ENCODE data around the gene TTC3. TPM values are rescaled to one million over a fixed set of nuclear protein-coding genes. Genes with fewer than 3 reads are reported as not detected.

Gene TTC3
- total and polyA plus RNA-seq, 10 of the 15 experiments (the other 5 are each of a cell fraction or from before 2014, with no cell fraction given), result 23.1 to 94.9 (median 72.7) TPM

DNA sequence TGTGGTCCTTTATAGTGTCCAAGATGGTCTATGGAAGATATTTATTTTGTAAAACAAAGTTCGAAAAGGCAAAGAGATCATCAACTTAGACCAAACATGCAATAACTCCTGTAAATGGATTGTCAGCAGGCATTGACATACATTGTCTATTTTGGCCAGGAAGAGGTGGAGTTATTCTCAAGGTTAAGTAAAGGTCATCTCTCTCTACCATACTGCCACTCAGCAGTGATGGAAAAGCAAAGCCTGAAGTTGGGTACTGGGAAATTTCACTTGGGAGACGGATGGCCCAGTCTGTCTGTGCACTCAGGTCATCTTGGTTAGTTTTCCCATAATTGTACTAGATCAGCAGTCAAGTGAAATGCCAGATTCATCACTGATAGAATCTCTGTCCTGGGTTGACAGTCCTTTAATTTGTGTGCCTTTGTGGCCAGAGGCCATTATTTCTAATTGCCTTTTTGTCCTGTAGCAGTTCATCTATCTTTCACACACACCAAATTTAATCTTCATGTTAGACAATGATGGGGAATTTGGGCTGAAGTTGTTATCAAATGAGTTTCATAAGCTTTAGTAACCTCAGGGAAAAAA, 17.7 kb upstream of the TTC3 start (continued):
- TF ChIP-seq GATAD2B (conservative IDR thresholded peaks at IDR 0.05; ENCODE audit: low read depth), result no peak
- TF ChIP-seq RUNX3 (IDR thresholded peaks at IDR 0.05; ENCODE audit: low read length), result no peak
- TF ChIP-seq, protein P1, sequence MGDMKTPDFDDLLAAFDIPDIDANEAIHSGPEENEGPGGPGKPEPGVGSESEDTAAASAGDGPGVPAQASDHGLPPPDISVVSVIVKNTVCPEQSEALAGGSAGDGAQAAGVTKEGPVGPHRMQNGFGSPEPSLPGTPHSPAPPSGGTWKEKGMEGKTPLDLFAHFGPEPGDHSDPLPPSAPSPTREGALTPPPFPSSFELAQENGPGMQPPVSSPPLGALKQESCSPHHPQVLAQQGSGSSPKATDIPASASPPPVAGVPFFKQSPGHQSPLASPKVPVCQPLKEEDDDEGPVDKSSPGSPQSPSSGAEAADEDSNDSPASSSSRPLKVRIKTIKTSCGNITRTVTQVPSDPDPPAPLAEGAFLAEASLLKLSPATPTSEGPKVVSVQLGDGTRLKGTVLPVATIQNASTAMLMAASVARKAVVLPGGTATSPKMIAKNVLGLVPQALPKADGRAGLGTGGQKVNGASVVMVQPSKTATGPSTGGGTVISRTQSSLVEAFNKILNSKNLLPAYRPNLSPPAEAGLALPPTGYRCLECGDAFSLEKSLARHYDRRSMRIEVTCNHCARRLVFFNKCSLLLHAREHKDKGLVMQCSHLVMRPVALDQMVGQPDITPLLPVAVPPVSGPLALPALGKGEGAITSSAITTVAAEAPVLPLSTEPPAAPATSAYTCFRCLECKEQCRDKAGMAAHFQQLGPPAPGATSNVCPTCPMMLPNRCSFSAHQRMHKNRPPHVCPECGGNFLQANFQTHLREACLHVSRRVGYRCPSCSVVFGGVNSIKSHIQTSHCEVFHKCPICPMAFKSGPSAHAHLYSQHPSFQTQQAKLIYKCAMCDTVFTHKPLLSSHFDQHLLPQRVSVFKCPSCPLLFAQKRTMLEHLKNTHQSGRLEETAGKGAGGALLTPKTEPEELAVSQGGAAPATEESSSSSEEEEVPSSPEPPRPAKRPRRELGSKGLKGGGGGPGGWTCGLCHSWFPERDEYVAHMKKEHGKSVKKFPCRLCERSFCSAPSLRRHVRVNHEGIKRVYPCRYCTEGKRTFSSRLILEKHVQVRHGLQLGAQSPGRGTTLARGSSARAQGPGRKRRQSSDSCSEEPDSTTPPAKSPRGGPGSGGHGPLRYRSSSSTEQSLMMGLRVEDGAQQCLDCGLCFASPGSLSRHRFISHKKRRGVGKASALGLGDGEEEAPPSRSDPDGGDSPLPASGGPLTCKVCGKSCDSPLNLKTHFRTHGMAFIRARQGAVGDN (IDR thresholded peaks at IDR 0.05), result no peak
- no peak for TF ChIP-seq CREM (IDR thresholded peaks at IDR 0.05; ENCODE audit: low read depth)
- TF ChIP-seq ZNF274 (IDR thresholded peaks at IDR 0.05; ENCODE audit: insufficient read depth, insufficient read length), result no peak

DNA sequence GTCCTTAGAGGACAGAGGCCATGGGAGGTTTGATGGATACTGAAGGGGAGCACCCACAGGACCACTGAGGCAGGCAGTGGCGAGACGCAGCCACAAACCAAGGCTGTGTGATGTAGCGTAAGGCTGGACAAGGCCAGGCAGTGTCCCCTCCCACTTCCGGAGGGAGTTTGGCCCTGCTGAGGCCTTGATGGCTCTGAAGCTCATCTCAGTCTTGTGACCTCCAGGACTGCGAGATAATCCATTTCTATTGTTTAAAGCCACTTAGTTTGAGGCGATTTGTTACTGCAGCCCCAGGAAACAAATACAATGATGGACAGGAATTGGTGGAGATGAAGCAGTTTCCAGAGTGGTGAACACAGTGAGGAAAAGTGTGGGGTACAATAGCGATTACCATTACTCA, 15.4 kb upstream of the TTC3 start:
- CTCF ChIA-PET, result no interaction called here
- no peaks in the 10 kb centered on the region; the same call in 2 of the 3 replicates for H3K9me3 ChIP-seq (replicated peaks; ENCODE audit: control insufficient read depth, insufficient read depth, low read length)
- POLR2A ChIA-PET, result no interaction called here
- H2AFZ ChIP-seq (ENCODE audit: control insufficient read depth, low read depth, low read length), result no peak overlapping the region
- no TSS peak for BruUV-seq (replicated peaks)
- no peaks in the 10 kb centered on the region for H3K27me3 ChIP-seq (replicated peaks in 1 of 2; ENCODE audit: control insufficient read depth in 2 of 2, insufficient read depth in 2 of 2, low read length in 1 of 2)
- RAD21 ChIA-PET (ENCODE audit: unreplicated experiment), result no interaction called here
- no peak for DNase-seq (ENCODE audit: low read depth, low spot score)
- SMC1A ChIA-PET (ENCODE audit: uncharacterized antibody, unreplicated experiment), result no interaction called here
- no peaks in the 10 kb centered on the region for H3K4me1 ChIP-seq (ENCODE audit: control insufficient read depth, insufficient read depth, low read length)
- 93% methylated on average over 7 of the region's 7 CpGs for WGBS (ENCODE audit: insufficient coverage, insufficient replicate concordance, low lambda C conversion rate, missing lambda C conversion rate)
- ATAC-seq, result no peak
- H3K27ac ChIP-seq (ENCODE audit: control insufficient read depth, insufficient read depth), result no peak overlapping the region
- H3K9ac ChIP-seq (ENCODE audit: control insufficient read depth, insufficient read depth, low read length), result no peak overlapping the region
- no peak for FAIRE-seq
- H3K36me3 ChIP-seq (ENCODE audit: control insufficient read depth in 2 of 2, insufficient read depth in 2 of 2, low read length in 1 of 2), result no peaks in the 10 kb centered on the region
- H4K20me1 ChIP-seq (ENCODE audit: control insufficient read depth, insufficient read depth), result no peaks in the 10 kb centered on the region
- no peak overlapping the region for H3K4me2 ChIP-seq (ENCODE audit: control insufficient read depth, insufficient read depth)
- no peak overlapping the region for H3K4me3 ChIP-seq
- TF ChIP-seq, protein P2, sequence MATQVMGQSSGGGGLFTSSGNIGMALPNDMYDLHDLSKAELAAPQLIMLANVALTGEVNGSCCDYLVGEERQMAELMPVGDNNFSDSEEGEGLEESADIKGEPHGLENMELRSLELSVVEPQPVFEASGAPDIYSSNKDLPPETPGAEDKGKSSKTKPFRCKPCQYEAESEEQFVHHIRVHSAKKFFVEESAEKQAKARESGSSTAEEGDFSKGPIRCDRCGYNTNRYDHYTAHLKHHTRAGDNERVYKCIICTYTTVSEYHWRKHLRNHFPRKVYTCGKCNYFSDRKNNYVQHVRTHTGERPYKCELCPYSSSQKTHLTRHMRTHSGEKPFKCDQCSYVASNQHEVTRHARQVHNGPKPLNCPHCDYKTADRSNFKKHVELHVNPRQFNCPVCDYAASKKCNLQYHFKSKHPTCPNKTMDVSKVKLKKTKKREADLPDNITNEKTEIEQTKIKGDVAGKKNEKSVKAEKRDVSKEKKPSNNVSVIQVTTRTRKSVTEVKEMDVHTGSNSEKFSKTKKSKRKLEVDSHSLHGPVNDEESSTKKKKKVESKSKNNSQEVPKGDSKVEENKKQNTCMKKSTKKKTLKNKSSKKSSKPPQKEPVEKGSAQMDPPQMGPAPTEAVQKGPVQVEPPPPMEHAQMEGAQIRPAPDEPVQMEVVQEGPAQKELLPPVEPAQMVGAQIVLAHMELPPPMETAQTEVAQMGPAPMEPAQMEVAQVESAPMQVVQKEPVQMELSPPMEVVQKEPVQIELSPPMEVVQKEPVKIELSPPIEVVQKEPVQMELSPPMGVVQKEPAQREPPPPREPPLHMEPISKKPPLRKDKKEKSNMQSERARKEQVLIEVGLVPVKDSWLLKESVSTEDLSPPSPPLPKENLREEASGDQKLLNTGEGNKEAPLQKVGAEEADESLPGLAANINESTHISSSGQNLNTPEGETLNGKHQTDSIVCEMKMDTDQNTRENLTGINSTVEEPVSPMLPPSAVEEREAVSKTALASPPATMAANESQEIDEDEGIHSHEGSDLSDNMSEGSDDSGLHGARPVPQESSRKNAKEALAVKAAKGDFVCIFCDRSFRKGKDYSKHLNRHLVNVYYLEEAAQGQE (IDR thresholded peaks at IDR 0.05; ENCODE audit: low read depth, low read length), result no peak
- TF ChIP-seq TCF7 (IDR thresholded peaks at IDR 0.05; ENCODE audit: borderline replicate concordance), result no peak
- TF ChIP-seq, protein P3, sequence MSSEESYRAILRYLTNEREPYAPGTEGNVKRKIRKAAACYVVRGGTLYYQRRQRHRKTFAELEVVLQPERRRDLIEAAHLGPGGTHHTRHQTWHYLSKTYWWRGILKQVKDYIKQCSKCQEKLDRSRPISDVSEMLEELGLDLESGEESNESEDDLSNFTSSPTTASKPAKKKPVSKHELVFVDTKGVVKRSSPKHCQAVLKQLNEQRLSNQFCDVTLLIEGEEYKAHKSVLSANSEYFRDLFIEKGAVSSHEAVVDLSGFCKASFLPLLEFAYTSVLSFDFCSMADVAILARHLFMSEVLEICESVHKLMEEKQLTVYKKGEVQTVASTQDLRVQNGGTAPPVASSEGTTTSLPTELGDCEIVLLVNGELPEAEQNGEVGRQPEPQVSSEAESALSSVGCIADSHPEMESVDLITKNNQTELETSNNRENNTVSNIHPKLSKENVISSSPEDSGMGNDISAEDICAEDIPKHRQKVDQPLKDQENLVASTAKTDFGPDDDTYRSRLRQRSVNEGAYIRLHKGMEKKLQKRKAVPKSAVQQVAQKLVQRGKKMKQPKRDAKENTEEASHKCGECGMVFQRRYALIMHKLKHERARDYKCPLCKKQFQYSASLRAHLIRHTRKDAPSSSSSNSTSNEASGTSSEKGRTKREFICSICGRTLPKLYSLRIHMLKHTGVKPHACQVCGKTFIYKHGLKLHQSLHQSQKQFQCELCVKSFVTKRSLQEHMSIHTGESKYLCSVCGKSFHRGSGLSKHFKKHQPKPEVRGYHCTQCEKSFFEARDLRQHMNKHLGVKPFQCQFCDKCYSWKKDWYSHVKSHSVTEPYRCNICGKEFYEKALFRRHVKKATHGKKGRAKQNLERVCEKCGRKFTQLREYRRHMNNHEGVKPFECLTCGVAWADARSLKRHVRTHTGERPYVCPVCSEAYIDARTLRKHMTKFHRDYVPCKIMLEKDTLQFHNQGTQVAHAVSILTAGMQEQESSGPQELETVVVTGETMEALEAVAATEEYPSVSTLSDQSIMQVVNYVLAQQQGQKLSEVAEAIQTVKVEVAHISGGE (CRISPR knock-in tag; IDR thresholded peaks at IDR 0.05), result no peak
- no peak for TF ChIP-seq CHD1 (IDR thresholded peaks at IDR 0.05; ENCODE audit: low read depth, low read length)
- no peak for TF ChIP-seq GATAD2B (conservative IDR thresholded peaks at IDR 0.05; ENCODE audit: low read depth)
- no peak for TF ChIP-seq ZNF274 (IDR thresholded peaks at IDR 0.05; ENCODE audit: insufficient read depth, insufficient read length)
- no peak for TF ChIP-seq NRF1 (conservative IDR thresholded peaks at IDR 0.05; ENCODE audit: low read depth, low read length)
- no peak for TF ChIP-seq GABPA (IDR thresholded peaks at IDR 0.05; ENCODE audit: low read depth)
- TF ChIP-seq PAX8 (IDR thresholded peaks at IDR 0.05), result no peak
- intact Hi-C loops (cut with micrococcal nuclease; ENCODE audit: unreplicated experiment), result no loop called here
- in situ Hi-C loops (cut with MboI), result no loop called here
- H3K79me2 ChIP-seq (ENCODE audit: control insufficient read depth, insufficient read depth, low read length), result no peaks in the 10 kb centered on the region

Measured in GM12878 (cell line).